Right lobe of liver (tissue), 4 donors: ENCODE results near the gene DSCAM.

Experiments used
- CTCF ChIP-seq, 4 donors: fragments of 200-600 bp in 3 of 4; fragments of 450-650 bp in 1 of 4; IDR thresholded peaks; one replicate each; pipeline versions ENCODE4 v1.5.1 to v1.8.0; 2016 to 2022; ENCODE audit warnings: antibody characterized with exemption in 4 of 4, mild to moderate bottlenecking in 2 of 4
- POLR2A ChIP-seq: fragments of 450-650 bp; IDR thresholded peaks from one replicate; pipeline ENCODE4 v1.6.1; 2017; ENCODE audit warnings: antibody characterized with exemption, mild to moderate bottlenecking
- donor health status: DM: no; HTN: no; CAD: no.
- donor health status: DM: no; HTN: no; CAD: no.
- donor health status: DM: no; HTN: yes; CAD: no.

GRCh38 chr21:40759061-40759460 is 87.9 kb downstream of the DSCAM start:
- TF ChIP-seq CTCF (IDR thresholded peaks at IDR 0.05) (no peak), POLR2A (no peak)
